OCI-LY1 (cell line): ENCODE measurements around the gene GMCL2.

ENCODE experiments used
- CTCF ChIP-seq: fragments of 200-600 bp; sonication (generic), shearing (Covaris generic); IDR thresholded peaks from 2 replicates; pipeline ENCODE4 v1.5.1; 2017; ENCODE audit warnings: mild to moderate bottlenecking, antibody characterized with exemption, low read length, moderate library complexity, mixed read lengths
- EZH2 ChIP-seq: fragments of 200-600 bp; sonication (generic), shearing (Covaris generic); IDR thresholded peaks from 2 replicates; pipeline ENCODE4 v1.8.0; 2017; ENCODE audit warnings: borderline replicate concordance, mixed run types, mild to moderate bottlenecking, antibody characterized with exemption, low read length, moderate library complexity, mixed read lengths

- TF ChIP-seq CTCF (no peak; the same call in 1 of the 2 replicates), EZH2 (no peak)
Observed at GRCh38 chr5:178177569-178177968, 9.6 kb downstream of the GMCL2 start.
